Peyer's patch (tissue), 4 donors: ENCODE measurements around the gene TEX52.

Source experiments
- CTCF ChIP-seq, 6 experiments: fragments of 450-650 bp in 4 of 6; fragments of 200-600 bp in 2 of 6; sonication (generic) in 1 of 6; IDR thresholded peaks; one replicate each; pipeline ENCODE4 v1.5.1; 2017 to 2019; ENCODE audit warnings: antibody characterized with exemption in 6 of 6, mild to moderate bottlenecking in 3 of 6, moderate library complexity in 1 of 6
- POLR2A ChIP-seq, 2 donors: fragments of 450-650 bp; IDR thresholded peaks; one replicate each; pipeline ENCODE4 v1.5.1; 2017; ENCODE audit warnings: antibody characterized with exemption in 2 of 2, mild to moderate bottlenecking in 2 of 2, moderate library complexity in 2 of 2

GRCh38 chr12:2841056-2841650 lies 15.7 kb downstream of the TEX52 start:
- TF ChIP-seq CTCF (IDR thresholded peaks at IDR 0.05): no peak
- TF ChIP-seq POLR2A (IDR thresholded peaks at IDR 0.05): no peak
